CD4-positive, alpha-beta T cell (primary cell): ENCODE data around the gene GPX1. TPM values are rescaled to one million over a fixed set of nuclear protein-coding genes. Genes with fewer than 3 reads are reported as not detected.
A peak's percentile ranks its signal among the peaks of the same experiment; 100 is the strongest.
"Not testable (repeated sequence)": the region's sequence is repeated elsewhere in the genome, so short reads cannot be mapped to it uniquely, and the experiment has no call there.

Source experiments
- ATAC-seq: fragments of 200-7000 bp; cut with Tn5 transposase; one replicate; pipeline ENCODE4 v1.10.0; 2022; ENCODE audit warnings: mild to moderate bottlenecking; ENCODE audit not compliant: poor library complexity
- CTCF ChIA-PET: fragments of 350-600 bp; sonication (Branson Sonifier 250); formaldehyde crosslinking; loops from one replicate; lab custom pipeline; 2021; ENCODE audit warnings: antibody characterized with exemption, inconsistent platforms; lab: Charles Lee
- POLR2A ChIA-PET: fragments of 350-600 bp; sonication (Branson Sonifier 250); formaldehyde crosslinking; loops from one replicate; lab custom pipeline; 2021; ENCODE audit warnings: antibody characterized with exemption, inconsistent platforms; lab: Charles Lee
- DNase-seq, 14 experiments: peaks; one replicate each; pipeline ENCODE4 v3.0.0-alpha.2; 2013 to 2020; ENCODE audit warnings: mixed read lengths in 2 of 14
- H3K27ac ChIP-seq, 2 donors: one replicate each; pipeline versions ENCODE4 v1.5.1 to v1.7.0; 2013; ENCODE audit warnings: low read length in 2 of 2, low read depth in 1 of 2, mild to moderate bottlenecking in 1 of 2
- H3K27me3 ChIP-seq, 2 experiments: 1 replicate in 1 of 2; 2 replicates in 1 of 2; pipeline versions ENCODE4 v1.6.1 to v1.7.0; 2013; ENCODE audit warnings: low read length in 2 of 2, control low read depth in 1 of 2, mild to moderate bottlenecking in 1 of 2, moderate library complexity in 1 of 2; ENCODE audit not compliant: insufficient read depth in 2 of 2, control insufficient read depth in 1 of 2
- H3K36me3 ChIP-seq: one replicate; pipeline ENCODE4 v1.6.1; 2013; ENCODE audit warnings: low read length, control low read depth; ENCODE audit not compliant: insufficient read depth
- H3K4me1 ChIP-seq: one replicate; pipeline ENCODE4 v1.6.1; 2013; ENCODE audit warnings: low read length, control low read depth; ENCODE audit not compliant: insufficient read depth
- H3K4me3 ChIP-seq: one replicate; pipeline ENCODE4 v1.5.1; 2013; ENCODE audit warnings: mild to moderate bottlenecking, low read length, moderate library complexity
- H3K9me3 ChIP-seq, 2 experiments: 1 replicate in 1 of 2; 2 replicates in 1 of 2; pipeline versions ENCODE4 v1.6.1 to v1.7.0; 2013; ENCODE audit warnings: low read length in 2 of 2, mild to moderate bottlenecking in 2 of 2, control low read depth in 1 of 2, moderate library complexity in 1 of 2; ENCODE audit not compliant: control insufficient read depth in 1 of 2, insufficient read depth in 1 of 2
- H3K27ac Mint-ChIP-seq: one replicate; pipeline ENCODE4 v1.8.0; 2020; ENCODE audit warnings: mixed read lengths
- H3K27me3 Mint-ChIP-seq: one replicate; pipeline ENCODE4 v1.8.0; 2021; ENCODE audit warnings: mixed read lengths
- H3K36me3 Mint-ChIP-seq: one replicate; pipeline ENCODE4 v1.8.0; 2021; ENCODE audit warnings: low read depth, mixed read lengths
- H3K4me1 Mint-ChIP-seq: one replicate; pipeline ENCODE4 v1.8.0; 2021; ENCODE audit warnings: low read depth, mixed read lengths
- H3K4me3 Mint-ChIP-seq: one replicate; pipeline ENCODE4 v1.8.0; 2020; ENCODE audit warnings: mild to moderate bottlenecking, mixed read lengths
- H3K9me3 Mint-ChIP-seq: one replicate; pipeline ENCODE4 v1.8.0; 2020; ENCODE audit warnings: mixed read lengths
- CTCF ChIP-seq: fragments of 200-600 bp; IDR thresholded peaks from one replicate; pipeline ENCODE4 v1.8.0; 2022; ENCODE audit warnings: antibody characterized with exemption, mild to moderate bottlenecking
- intact Hi-C, 2 experiments: fragments of 100-400 bp; cut with DNase I in 1 of 2; cut with micrococcal nuclease in 1 of 2; formaldehyde crosslinking; loops; one replicate each; pipeline versions ENCODE4 v1.15.1 to v1.9.0; 2023 to 2025; cut with DNase I, micrococcal nuclease
- total RNA-seq, 174 experiments: library from RNA in 2 of 174; stranded (reverse) in 2 of 174; gene quantifications; one replicate each; pipeline ENCODE4 v1.2.3 and lab custom pipeline; 2021 to 2026

GPX1 gene
- total RNA-seq, 2 experiments from 2014 or later: 20.8 to 22.9 TPM

- H3K9me3 ChIP-seq: no peaks in the 10 kb centered on the region
- ChIA-PET CTCF (interaction anchor here (1.5 kb wide), 1 partner anchor 116 kb away, joined by 6 read pairs; no protein-coding TSS in a partner anchor), POLR2A (interaction anchor here (0.6 to 0.8 kb wide), 2 partner anchors 79 to 1518 kb away, joined by 3 read pairs; partner anchors contain the start of gene TCTA)
- Mint-ChIP-seq H3K4me1 (peaks cover 37% of the 10 kb centered on the region), H3K4me3 (peak overlapping the region; percentile 55), H3K36me3 (peaks cover 65% of the 10 kb centered on the region), H3K27me3 (no peaks in the 10 kb centered on the region), H3K9me3 (no peaks in the 10 kb centered on the region), H3K27ac (peak overlapping the region; percentile 88)
- peak overlapping the region; percentile 13 to 63 for H3K27ac ChIP-seq
- intact Hi-C loops: loop anchor here in 1 of 2 experiments (2.0 kb wide), 1 partner anchor 116 kb away; no protein-coding TSS in a partner anchor
- peak; percentile 83 for ATAC-seq
- peaks cover 75% of the 10 kb centered on the region for H3K36me3 ChIP-seq
- no peak overlapping the region for H3K4me3 ChIP-seq
- no peaks in the 10 kb centered on the region for H3K27me3 ChIP-seq
- DNase-seq: peak in 6 of 14 experiments; percentile 15 to 65 (median 42)
- TF ChIP-seq CTCF: no peak
- peaks cover 29% of the 10 kb centered on the region for H3K4me1 ChIP-seq
Measured at GRCh38 chr3:49333091-49333490, 25.1 kb downstream of the GPX1 start.

- H3K27me3 ChIP-seq: no peaks in the 10 kb centered on the region
- H3K36me3 Mint-ChIP-seq: peaks cover 86% of the 10 kb centered on the region
- no peak for DNase-seq
- H3K4me3 ChIP-seq: no peak overlapping the region
- peaks cover 16% of the 10 kb centered on the region for H3K4me1 ChIP-seq
- no peak overlapping the region for H3K4me3 Mint-ChIP-seq
- TF ChIP-seq CTCF: no peak
- intact Hi-C loops: no loop called here
- ATAC-seq: no peak
- H3K4me1 Mint-ChIP-seq: peaks cover 21% of the 10 kb centered on the region
- ChIA-PET CTCF (no interaction called here), POLR2A (no interaction called here)
- no peak overlapping the region for H3K27ac Mint-ChIP-seq
- H3K9me3 Mint-ChIP-seq: no peaks in the 10 kb centered on the region
- H3K9me3 ChIP-seq: no peaks in the 10 kb centered on the region
- peaks cover 83% of the 10 kb centered on the region for H3K36me3 ChIP-seq
- H3K27ac ChIP-seq: no peak overlapping the region
- no peaks in the 10 kb centered on the region for H3K27me3 Mint-ChIP-seq
Measured at GRCh38 chr3:49329186-49329585, 29.0 kb downstream of the GPX1 start.

- peaks cover 13% of the 10 kb centered on the region for H3K4me1 ChIP-seq
- DNase-seq, H3K9me3 Mint-ChIP-seq, H3K4me3 Mint-ChIP-seq, intact Hi-C loops, CTCF ChIA-PET, H3K9me3 ChIP-seq, H3K27ac ChIP-seq, H3K4me3 ChIP-seq, ATAC-seq, H3K27ac Mint-ChIP-seq, POLR2A ChIA-PET, H3K27me3 Mint-ChIP-seq, H3K27me3 ChIP-seq: not testable (repeated sequence)
- peaks cover 12% of the 10 kb centered on the region for H3K4me1 Mint-ChIP-seq
- H3K36me3 ChIP-seq: peaks cover 83% of the 10 kb centered on the region
- H3K36me3 Mint-ChIP-seq: peaks cover 86% of the 10 kb centered on the region
Measured at GRCh38 chr3:49328350-49328749, 29.8 kb downstream of the GPX1 start.

GRCh38 chr3:49327485-49327884, 30.7 kb downstream of the GPX1 start:
- Mint-ChIP-seq H3K36me3 (peaks cover 81% of the 10 kb centered on the region), H3K27me3 (no peaks in the 10 kb centered on the region), H3K27ac (no peak overlapping the region), H3K4me3 (no peak overlapping the region), H3K9me3 (no peaks in the 10 kb centered on the region), H3K4me1 (peaks cover 4% of the 10 kb centered on the region)
- intact Hi-C loops: no loop called here
- CTCF ChIA-PET: interaction anchor here (1.0 kb wide), 1 partner anchor 122 kb away, joined by 4 read pairs; no protein-coding TSS in a partner anchor
- Histone ChIP-seq H3K9me3 (no peaks in the 10 kb centered on the region), H3K4me3 (no peak overlapping the region), H3K27ac (no peak overlapping the region), H3K27me3 (no peaks in the 10 kb centered on the region), H3K4me1 (peaks cover 4% of the 10 kb centered on the region), H3K36me3 (peaks cover 85% of the 10 kb centered on the region)
- no peak for TF ChIP-seq CTCF
- DNase-seq (peak in 1 of 14 experiments; percentile 26), ATAC-seq (no peak)
- POLR2A ChIA-PET: no interaction called here
